ENCODE data around the gene CRYGD. TPM values are rescaled to one million over a fixed set of nuclear protein-coding genes. Genes with fewer than 3 reads are reported as not detected.
"Not testable (repeated sequence)": the region's sequence is repeated elsewhere in the genome, so short reads cannot be mapped to it uniquely, and the experiment has no call there.

Gene CRYGD
- total and polyA plus RNA-seq, 7 experiments from 2014 or later = not detected

DNA sequence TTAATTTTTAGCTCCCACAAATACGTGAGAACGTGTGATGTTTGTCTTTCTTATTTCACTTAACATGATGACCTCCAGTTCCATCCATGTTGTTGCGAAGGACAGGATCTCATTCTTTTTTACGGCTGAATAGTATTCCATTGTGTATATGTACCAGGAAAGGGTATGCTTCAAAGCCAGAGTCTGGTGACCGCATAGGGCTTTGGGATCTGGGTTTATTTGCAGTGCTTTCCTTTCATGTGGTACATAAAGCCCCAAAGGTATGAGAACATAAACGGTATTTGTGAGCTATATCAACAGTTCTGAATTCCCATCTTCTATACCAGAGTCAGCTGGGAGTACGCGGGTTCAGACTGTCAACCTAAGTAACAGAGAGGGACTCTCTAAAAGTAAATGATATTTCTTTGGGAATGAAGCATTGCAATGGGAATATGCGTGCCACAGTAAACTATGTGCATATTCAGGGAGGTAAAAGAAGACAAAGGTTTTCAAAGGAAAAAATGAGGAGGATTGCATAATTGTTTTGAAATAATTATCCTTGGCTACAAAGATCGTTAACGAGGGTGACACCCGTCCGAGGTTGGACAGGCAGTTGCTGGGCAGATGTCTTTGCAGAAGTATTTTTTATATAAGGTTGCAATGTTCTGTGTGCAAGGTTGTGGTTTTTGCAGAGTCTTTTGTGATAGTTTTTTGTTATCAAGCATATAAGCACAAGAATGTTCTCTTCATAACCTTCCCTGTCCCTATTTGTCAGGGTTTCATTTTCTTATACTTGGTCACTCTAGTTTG lies 24.4 kb downstream of the CRYGD start:
- intact Hi-C loops (cut with micrococcal nuclease) = no loop called here
- H3K4me3 Mint-ChIP-seq = peak overlapping the region in 4 of 10 donors; percentile 18 to 49 (median 30)
- ATAC-seq = no peak
- H3K27me3 Mint-ChIP-seq = peaks cover 0 to 18% (median 4%) of the 10 kb centered on the region in 5 donors
- Histone ChIP-seq H3K27ac (ENCODE audit: low read depth, low read length) (no peak overlapping the region), H3K4me3 (ENCODE audit: low read length) (no peak overlapping the region), H3K27me3 (ENCODE audit: control insufficient read depth in 2 of 2, insufficient read depth in 2 of 2, low read length in 2 of 2) (no peaks in the 10 kb centered on the region), H3K9me3 (ENCODE audit: control insufficient read depth in 2 of 3, low read length in 3 of 3) (no peaks in the 10 kb centered on the region), H3K36me3 (ENCODE audit: control insufficient read depth in 2 of 3, insufficient read depth in 3 of 3, low read length in 3 of 3) (no peaks in the 10 kb centered on the region), H3K4me1 (ENCODE audit: control insufficient read depth in 2 of 2, insufficient read depth in 2 of 2, low read length in 2 of 2) (peaks cover 0 to 3% of the 10 kb centered on the region in 2 donors)
- peaks cover 10 to 26% (median 14%) of the 10 kb centered on the region in 7 donors for H3K4me1 Mint-ChIP-seq
- no peaks in the 10 kb centered on the region for H3K36me3 Mint-ChIP-seq
- peaks cover 0 to 3% (median 0%) of the 10 kb centered on the region in 11 donors for H3K9me3 Mint-ChIP-seq
- ChIA-PET CTCF (no interaction called here), POLR2A (no interaction called here)
- no peak for DNase-seq
- H3K27ac Mint-ChIP-seq = peak overlapping the region in 1 of 9 donors; percentile 43

GRCh38 chr2:208098701-208099100 lies 25.6 kb downstream of the CRYGD start:
- POLR2A ChIA-PET; H3K4me1 ChIP-seq (ENCODE audit: control insufficient read depth in 2 of 2, insufficient read depth in 2 of 2, low read length in 2 of 2); H3K4me3 Mint-ChIP-seq; CTCF ChIA-PET; H3K27ac ChIP-seq (ENCODE audit: low read depth, low read length); ATAC-seq; H3K36me3 Mint-ChIP-seq; intact Hi-C loops (cut with micrococcal nuclease); H3K27ac Mint-ChIP-seq; DNase-seq; H3K9me3 ChIP-seq (ENCODE audit: control insufficient read depth in 2 of 3, low read length in 3 of 3); H3K9me3 Mint-ChIP-seq; H3K4me3 ChIP-seq (ENCODE audit: low read length); H3K27me3 ChIP-seq (ENCODE audit: control insufficient read depth in 2 of 2, insufficient read depth in 2 of 2, low read length in 2 of 2); H3K36me3 ChIP-seq (ENCODE audit: control insufficient read depth in 2 of 3, insufficient read depth in 3 of 3, low read length in 3 of 3): not testable (repeated sequence)
- peaks cover 0 to 14% (median 4%) of the 10 kb centered on the region in 5 donors for H3K27me3 Mint-ChIP-seq
- H3K4me1 Mint-ChIP-seq = peaks cover 10 to 26% (median 14%) of the 10 kb centered on the region in 7 donors

- H3K27ac ChIP-seq (ENCODE audit: low read depth, low read length) = no peak overlapping the region
- H3K4me3 ChIP-seq (ENCODE audit: low read length) = no peak overlapping the region
- H3K9me3 ChIP-seq (ENCODE audit: control insufficient read depth in 2 of 3, low read length in 3 of 3) = no peaks in the 10 kb centered on the region
- H3K27me3 Mint-ChIP-seq = peaks cover 0 to 14% (median 4%) of the 10 kb centered on the region in 5 donors
- H3K27ac Mint-ChIP-seq = no peak overlapping the region
- H3K4me1 Mint-ChIP-seq = peaks cover 10 to 26% (median 14%) of the 10 kb centered on the region in 7 donors
- no peaks in the 10 kb centered on the region for H3K36me3 Mint-ChIP-seq
- ChIA-PET CTCF (no interaction called here), POLR2A (no interaction called here)
- peaks cover 0 to 3% of the 10 kb centered on the region in 2 donors for H3K4me1 ChIP-seq (ENCODE audit: control insufficient read depth in 2 of 2, insufficient read depth in 2 of 2, low read length in 2 of 2)
- H3K9me3 Mint-ChIP-seq = peaks cover 0 to 3% (median 0%) of the 10 kb centered on the region in 11 donors
- H3K4me3 Mint-ChIP-seq = no peak overlapping the region
- DNase-seq (no peak), ATAC-seq (no peak)
- intact Hi-C loops (cut with micrococcal nuclease) = no loop called here
- no peaks in the 10 kb centered on the region for H3K36me3 ChIP-seq (ENCODE audit: control insufficient read depth in 2 of 3, insufficient read depth in 3 of 3, low read length in 3 of 3)
- no peaks in the 10 kb centered on the region for H3K27me3 ChIP-seq (ENCODE audit: control insufficient read depth in 2 of 2, insufficient read depth in 2 of 2, low read length in 2 of 2)
Measured at GRCh38 chr2:208098267-208098666, 26.1 kb downstream of the CRYGD start.

DNA sequence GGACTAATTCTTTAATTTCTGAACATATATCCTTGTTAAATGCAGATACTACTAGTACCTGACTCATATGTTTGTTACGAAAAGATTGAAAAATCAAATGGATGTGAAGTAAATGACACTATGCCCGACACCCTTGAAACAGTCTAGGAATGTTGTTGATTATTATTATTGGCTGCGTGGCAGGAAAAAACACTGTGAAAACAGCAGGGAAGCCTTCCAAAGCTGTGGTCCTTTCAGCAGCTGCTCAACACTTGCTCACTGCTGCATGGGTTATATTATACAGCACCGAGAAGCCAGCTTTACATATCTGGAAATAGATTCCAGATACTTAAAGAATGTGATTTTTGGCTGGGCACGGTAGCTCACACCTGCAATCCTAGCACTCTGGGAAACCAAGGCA lies 26.5 kb downstream of the CRYGD start:
- no peak overlapping the region for H3K4me3 ChIP-seq (ENCODE audit: low read length)
- Mint-ChIP-seq H3K9me3 (peaks cover 0 to 3% (median 0%) of the 10 kb centered on the region in 11 donors), H3K27ac (no peak overlapping the region), H3K27me3 (peaks cover 0 to 14% (median 4%) of the 10 kb centered on the region in 5 donors), H3K4me3 (no peak overlapping the region), H3K36me3 (no peaks in the 10 kb centered on the region), H3K4me1 (peaks cover 10 to 26% (median 14%) of the 10 kb centered on the region in 7 donors)
- CTCF ChIA-PET = no interaction called here
- intact Hi-C loops (cut with micrococcal nuclease) = no loop called here
- H3K27ac ChIP-seq (ENCODE audit: low read depth, low read length) = no peak overlapping the region
- POLR2A ChIA-PET = no interaction called here
- H3K36me3 ChIP-seq (ENCODE audit: control insufficient read depth in 2 of 3, insufficient read depth in 3 of 3, low read length in 3 of 3) = no peaks in the 10 kb centered on the region
- no peaks in the 10 kb centered on the region for H3K9me3 ChIP-seq (ENCODE audit: control insufficient read depth in 2 of 3, low read length in 3 of 3)
- DNase-seq = no peak
- peaks cover 0 to 3% of the 10 kb centered on the region in 2 donors for H3K4me1 ChIP-seq (ENCODE audit: control insufficient read depth in 2 of 2, insufficient read depth in 2 of 2, low read length in 2 of 2)
- H3K27me3 ChIP-seq (ENCODE audit: control insufficient read depth in 2 of 2, insufficient read depth in 2 of 2, low read length in 2 of 2) = no peaks in the 10 kb centered on the region
- ATAC-seq = no peak

DNA sequence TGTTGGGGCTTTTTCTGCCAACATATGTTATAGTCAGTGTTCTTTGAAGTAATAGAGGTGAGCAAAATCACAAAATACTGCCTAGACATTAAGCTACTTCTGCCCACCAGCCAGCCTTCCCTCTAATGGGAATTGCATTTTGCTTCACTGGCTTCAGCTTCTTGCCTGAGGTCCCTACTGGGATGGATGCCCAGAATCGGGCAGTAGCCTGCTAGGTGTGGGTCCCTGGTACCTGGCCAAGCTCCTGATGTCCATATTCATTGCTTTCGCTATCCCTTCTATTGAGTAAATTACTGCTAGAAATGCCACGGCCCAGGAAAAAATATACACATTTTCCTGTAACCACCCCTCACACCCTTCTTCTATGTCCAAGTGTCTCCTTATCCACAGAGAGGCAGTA lies 27.0 kb downstream of the CRYGD start:
- no peak overlapping the region for H3K4me3 ChIP-seq (ENCODE audit: low read length)
- intact Hi-C loops (cut with micrococcal nuclease) = no loop called here

GRCh38 chr2:208096080-208096479 lies 28.2 kb downstream of the CRYGD start:
- Histone ChIP-seq H3K4me3 (ENCODE audit: low read length) (no peak overlapping the region), H3K27ac (ENCODE audit: low read depth, low read length) (no peak overlapping the region), H3K27me3 (ENCODE audit: control insufficient read depth in 2 of 2, insufficient read depth in 2 of 2, low read length in 2 of 2) (no peaks in the 10 kb centered on the region), H3K36me3 (ENCODE audit: control insufficient read depth in 2 of 3, insufficient read depth in 3 of 3, low read length in 3 of 3) (no peaks in the 10 kb centered on the region), H3K9me3 (ENCODE audit: control insufficient read depth in 2 of 3, low read length in 3 of 3) (no peaks in the 10 kb centered on the region), H3K4me1 (ENCODE audit: control insufficient read depth in 2 of 2, insufficient read depth in 2 of 2, low read length in 2 of 2) (peaks cover 0 to 3% of the 10 kb centered on the region in 2 donors)
- DNase-seq (no peak), ATAC-seq (no peak)
- intact Hi-C loops (cut with micrococcal nuclease) = no loop called here
- peaks cover 0 to 14% (median 2%) of the 10 kb centered on the region in 5 donors for H3K27me3 Mint-ChIP-seq
- CTCF ChIA-PET = no interaction called here
- peaks cover 5 to 12% (median 8%) of the 10 kb centered on the region in 7 donors for H3K4me1 Mint-ChIP-seq
- H3K4me3 Mint-ChIP-seq = no peak overlapping the region
- H3K9me3 Mint-ChIP-seq = peaks cover 0 to 3% (median 0%) of the 10 kb centered on the region in 11 donors
- H3K27ac Mint-ChIP-seq = no peak overlapping the region
- no peaks in the 10 kb centered on the region for H3K36me3 Mint-ChIP-seq
- POLR2A ChIA-PET = interaction anchor here (0.6 kb wide), 1 partner anchor 80 kb away, joined by 3 read pairs; no protein-coding TSS in a partner anchor

More for the DNA sequence above, 27.0 kb downstream of the CRYGD start:
- Histone ChIP-seq H3K4me1 (ENCODE audit: control insufficient read depth in 2 of 2, insufficient read depth in 2 of 2, low read length in 2 of 2) (peaks cover 0 to 3% of the 10 kb centered on the region in 2 donors), H3K36me3 (ENCODE audit: control insufficient read depth in 2 of 3, insufficient read depth in 3 of 3, low read length in 3 of 3) (no peaks in the 10 kb centered on the region), H3K9me3 (ENCODE audit: control insufficient read depth in 2 of 3, low read length in 3 of 3) (no peaks in the 10 kb centered on the region), H3K27me3 (ENCODE audit: control insufficient read depth in 2 of 2, insufficient read depth in 2 of 2, low read length in 2 of 2) (no peaks in the 10 kb centered on the region), H3K27ac (ENCODE audit: low read depth, low read length) (no peak overlapping the region)
- ChIA-PET POLR2A (no interaction called here), CTCF (no interaction called here)
- Mint-ChIP-seq H3K4me3 (no peak overlapping the region), H3K27me3 (peaks cover 0 to 14% (median 4%) of the 10 kb centered on the region in 5 donors), H3K27ac (no peak overlapping the region), H3K9me3 (peaks cover 0 to 3% (median 0%) of the 10 kb centered on the region in 11 donors), H3K4me1 (peaks cover 10 to 24% (median 14%) of the 10 kb centered on the region in 7 donors), H3K36me3 (no peaks in the 10 kb centered on the region)
- DNase-seq (no peak), ATAC-seq (no peak)

- no peak overlapping the region for H3K27ac ChIP-seq (ENCODE audit: low read depth, low read length)
- CTCF ChIA-PET = no interaction called here
- peaks cover 0 to 7% (median 0%) of the 10 kb centered on the region in 5 donors for H3K27me3 Mint-ChIP-seq
- ATAC-seq (no peak), DNase-seq (no peak)
- H3K36me3 Mint-ChIP-seq = no peaks in the 10 kb centered on the region
- H3K4me1 ChIP-seq (ENCODE audit: control insufficient read depth in 2 of 2, insufficient read depth in 2 of 2, low read length in 2 of 2) = no peaks in the 10 kb centered on the region
- POLR2A ChIA-PET = no interaction called here
- H3K4me1 Mint-ChIP-seq = no peaks in the 10 kb centered on the region
- H3K36me3 ChIP-seq (ENCODE audit: control insufficient read depth in 2 of 3, insufficient read depth in 3 of 3, low read length in 3 of 3) = no peaks in the 10 kb centered on the region
- H3K27ac Mint-ChIP-seq = no peak overlapping the region
- H3K4me3 Mint-ChIP-seq = no peak overlapping the region
- H3K27me3 ChIP-seq (ENCODE audit: control insufficient read depth in 2 of 2, insufficient read depth in 2 of 2, low read length in 2 of 2) = no peaks in the 10 kb centered on the region
- intact Hi-C loops (cut with micrococcal nuclease) = no loop called here
- H3K9me3 Mint-ChIP-seq = peaks cover 0 to 13% (median 0%) of the 10 kb centered on the region in 11 donors
- H3K9me3 ChIP-seq (ENCODE audit: control insufficient read depth in 2 of 3, low read length in 3 of 3) = no peaks in the 10 kb centered on the region
- H3K4me3 ChIP-seq (ENCODE audit: low read length) = no peak overlapping the region
Measured at GRCh38 chr2:208093128-208093527, 31.2 kb downstream of the CRYGD start.
